GM18505 (cell line): Measurements from ENCODE around the gene MCHR2.

Source experiments
- ATAC-seq: cut with Tn5 transposase; IDR thresholded peaks from one replicate; pipeline ENCODE4 v1.9.1; 2021; ENCODE audit not compliant: unreplicated experiment
- POLR2A ChIP-seq: IDR thresholded peaks from 4 replicates; pipeline ENCODE4 v1.6.1; 2011; ENCODE audit warnings: borderline replicate concordance; ENCODE audit not compliant: insufficient read depth, insufficient read length; ENCODE audit errors: extremely low read depth

MCHR2 gene

GRCh38 chr6:99967052-99967451 lies 27.0 kb downstream of the MCHR2 start:
- no peak for ATAC-seq
- no peak for TF ChIP-seq POLR2A

- no peak for ATAC-seq
- TF ChIP-seq POLR2A: no peak
These were observed 34.0 kb downstream of the MCHR2 start for GRCh38 chr6:99960027-99960426.

GRCh38 chr6:99951016-99951805 lies 42.8 kb downstream of the MCHR2 start:
- no peak for ATAC-seq
- TF ChIP-seq POLR2A: no peak

GRCh38 chr6:99946005-99946404 lies 48.0 kb downstream of the MCHR2 start:
- ATAC-seq: no peak
- TF ChIP-seq POLR2A: no peak

- ATAC-seq: no peak
- TF ChIP-seq POLR2A: no peak
These were observed 50.2 kb downstream of the MCHR2 start for GRCh38 chr6:99943846-99944245.

DNA sequence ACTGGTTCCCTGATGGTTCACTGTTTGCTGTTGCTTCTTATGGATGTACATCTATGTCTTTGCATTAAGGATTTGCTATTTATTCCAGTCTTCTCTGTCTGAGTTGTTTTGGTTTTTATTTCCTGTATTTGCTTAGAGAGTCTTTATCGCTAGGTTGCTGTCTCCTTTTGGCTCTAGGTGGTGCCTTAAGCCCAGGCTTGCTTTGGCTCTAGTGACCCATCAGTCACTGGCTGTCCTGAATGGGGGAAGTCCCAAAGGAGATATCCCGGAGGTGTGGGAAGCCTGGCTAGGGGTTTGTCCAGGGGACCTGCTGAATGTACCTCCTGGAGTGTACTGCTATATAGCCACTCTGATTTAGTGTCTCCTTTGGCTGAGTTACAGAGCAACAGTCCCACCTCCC lies 53.4 kb downstream of the MCHR2 start:
- no peak for ATAC-seq

DNA sequence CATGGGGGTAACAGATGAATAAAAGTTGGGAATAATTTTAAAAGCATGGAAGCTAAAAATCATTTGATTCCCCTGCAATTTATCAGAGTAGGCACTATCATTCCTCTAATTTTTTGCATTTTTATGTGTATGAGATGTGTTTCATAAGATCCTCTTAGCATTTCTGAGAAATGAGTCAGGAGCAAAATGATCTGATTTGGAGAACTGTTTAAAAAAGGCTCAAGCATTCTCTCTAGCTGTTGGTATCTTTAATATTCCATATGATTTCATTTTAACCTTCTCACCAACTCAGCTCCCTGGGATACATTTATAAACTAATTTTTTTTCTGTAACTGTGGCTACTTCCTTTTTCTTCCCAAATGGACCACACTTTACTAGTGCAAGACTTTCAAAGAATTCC lies 60.9 kb downstream of the MCHR2 start:
- ATAC-seq: no peak
- no peak for TF ChIP-seq POLR2A

More for the DNA sequence above, 53.4 kb downstream of the MCHR2 start:
- no peak for TF ChIP-seq POLR2A

- no peak for TF ChIP-seq POLR2A
- no peak for ATAC-seq
These were observed 81.4 kb downstream of the MCHR2 start for GRCh38 chr6:99912657-99913056.

DNA sequence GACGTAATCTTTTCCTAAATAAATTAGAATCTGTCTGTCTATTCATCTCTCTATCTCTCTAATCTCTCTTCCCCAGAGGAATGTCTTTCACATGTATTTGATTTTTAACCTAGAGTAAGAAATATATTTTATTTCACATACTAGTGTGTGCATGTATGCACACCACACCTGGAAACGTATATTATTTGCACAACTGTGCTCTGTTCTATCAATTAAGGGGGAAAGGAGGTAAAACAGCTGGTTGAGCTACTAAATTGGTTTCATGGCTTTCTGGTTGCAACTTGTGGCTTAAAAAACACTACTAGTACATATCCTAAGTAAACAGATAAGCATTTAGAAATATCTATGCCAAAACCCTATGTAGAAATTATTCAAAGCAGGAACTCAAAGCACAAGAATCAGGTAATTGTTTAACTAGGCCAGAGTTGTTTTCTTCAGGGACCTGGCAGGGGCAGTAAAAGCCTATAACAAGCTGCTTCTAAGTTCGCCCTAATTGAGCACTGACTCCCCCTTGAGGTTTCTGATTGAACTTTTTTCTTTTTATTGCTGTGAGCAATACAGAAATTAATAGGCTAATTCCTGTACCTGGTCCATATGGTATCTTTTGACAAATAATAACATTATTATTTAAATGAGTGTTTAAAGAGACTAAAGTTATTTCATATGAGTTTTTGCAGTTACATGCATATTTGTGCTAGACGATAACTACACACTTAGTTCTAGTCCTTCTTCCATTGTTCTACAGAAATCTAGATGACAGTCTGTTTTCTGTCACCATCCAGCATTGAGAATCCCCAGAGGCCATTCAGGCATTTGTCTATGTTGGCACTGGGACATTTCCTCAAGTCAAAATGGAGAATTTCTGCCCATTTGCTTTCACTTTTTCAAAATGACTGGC lies 88.6 kb downstream of the MCHR2 start:
- ATAC-seq: peak; percentile 96
- no peak for TF ChIP-seq POLR2A

DNA sequence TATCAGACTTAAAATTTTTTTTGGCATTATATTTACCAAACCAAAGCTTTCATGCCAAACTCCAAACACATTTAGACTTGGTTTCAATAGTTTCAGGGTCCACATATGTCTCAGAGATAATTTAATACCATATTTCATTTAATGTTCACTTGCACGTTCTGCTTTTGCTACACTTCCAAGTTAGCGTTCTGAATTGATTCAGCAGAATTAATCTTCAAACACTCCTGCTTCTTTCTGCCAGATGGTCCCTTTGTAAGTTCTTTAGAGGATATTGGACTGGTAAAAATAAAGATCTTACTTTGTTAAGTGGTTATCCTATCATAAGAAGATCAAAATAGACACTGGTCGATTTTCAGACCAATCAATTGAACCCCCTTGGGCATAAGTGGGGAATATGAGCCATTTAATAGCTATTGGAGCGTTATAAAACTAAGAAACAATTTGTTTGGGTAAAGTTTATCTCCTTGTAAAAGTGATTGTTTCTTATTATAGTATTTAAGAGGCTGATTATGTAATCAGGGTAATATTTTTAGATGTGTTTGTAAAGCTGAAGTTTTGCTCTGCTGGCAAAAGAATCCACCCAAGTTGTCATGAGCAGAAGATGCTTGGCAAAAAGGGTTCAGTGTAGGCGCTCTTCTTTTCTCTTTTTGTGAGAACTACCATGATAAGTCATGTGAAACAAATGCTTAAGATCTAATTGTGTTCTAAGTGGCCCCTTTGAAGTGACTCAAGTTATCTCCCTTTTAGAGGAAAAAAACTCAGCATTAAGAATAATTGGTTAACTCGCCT lies 92.2 kb downstream of the MCHR2 start:
- no peak for ATAC-seq
- TF ChIP-seq POLR2A: no peak

DNA sequence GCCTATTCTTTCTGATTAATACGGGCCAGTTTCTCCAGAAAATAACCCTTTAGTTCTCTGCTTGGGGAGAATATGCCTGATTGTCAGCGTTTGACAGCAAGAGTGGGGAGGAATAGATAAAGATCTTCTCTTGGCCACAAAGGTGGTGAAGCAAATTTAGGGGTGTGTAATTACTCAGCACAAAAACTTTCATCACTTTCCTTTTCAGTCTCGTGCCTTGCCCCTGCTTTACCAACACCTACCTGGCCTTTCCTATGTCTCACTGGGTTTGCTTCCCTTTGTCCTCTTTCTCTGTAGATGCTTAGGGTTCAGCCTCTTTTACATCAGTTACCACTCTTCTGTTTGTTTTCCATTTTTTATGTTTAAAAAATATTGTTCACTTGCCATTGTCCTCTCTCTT lies 99.2 kb downstream of the MCHR2 start:
- ATAC-seq: peak; percentile 56
- no peak for TF ChIP-seq POLR2A

- no peak for TF ChIP-seq POLR2A
- no peak for ATAC-seq
These were observed 107.0 kb downstream of the MCHR2 start for GRCh38 chr6:99887066-99887465.

- no peak for TF ChIP-seq POLR2A
- no peak for ATAC-seq
These were observed 109.0 kb downstream of the MCHR2 start for GRCh38 chr6:99885051-99885450.
